NCI-H2081 (cell line): ENCODE measurements around the gene FNBP1L.
"Not testable (repeated sequence)": the region's sequence is repeated elsewhere in the genome, so short reads cannot be mapped to it uniquely, and the experiment has no call there.

Experiments
- DNase-seq, 2 experiments: peaks; one replicate each; lab custom pipeline; 2025; lab: John Stamatoyannopoulos, UW

Gene FNBP1L

DNA sequence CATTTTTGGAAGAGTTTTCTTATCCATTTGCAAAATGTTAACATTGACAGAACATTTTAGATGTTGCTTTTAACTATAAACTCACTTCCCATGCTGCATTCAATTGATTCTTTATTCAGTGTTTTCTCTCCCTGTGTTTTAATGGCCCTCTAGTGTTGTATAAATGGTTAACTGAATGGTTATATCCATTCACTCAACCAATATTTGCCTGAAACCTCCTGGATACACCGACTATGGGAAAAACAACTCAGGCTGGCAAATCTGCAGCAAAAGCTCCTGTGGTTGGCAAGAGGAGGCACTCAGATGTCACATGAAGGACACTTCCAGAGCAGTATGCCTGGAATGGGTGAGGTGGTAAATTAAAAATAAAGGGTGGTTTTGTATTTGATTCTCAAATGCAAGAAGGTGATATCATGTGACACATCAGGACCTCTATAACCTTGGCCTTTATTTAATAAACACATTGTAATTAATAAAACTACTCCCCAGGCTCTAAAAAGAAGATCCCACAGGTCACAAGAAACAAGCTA is 126.1 kb downstream of the FNBP1L start:
- peak in 1 of 2 experiments; percentile 14 for DNase-seq

GRCh38 chr1:93574511-93574910 is 126.6 kb downstream of the FNBP1L start:
- DNase-seq, result no peak

DNA sequence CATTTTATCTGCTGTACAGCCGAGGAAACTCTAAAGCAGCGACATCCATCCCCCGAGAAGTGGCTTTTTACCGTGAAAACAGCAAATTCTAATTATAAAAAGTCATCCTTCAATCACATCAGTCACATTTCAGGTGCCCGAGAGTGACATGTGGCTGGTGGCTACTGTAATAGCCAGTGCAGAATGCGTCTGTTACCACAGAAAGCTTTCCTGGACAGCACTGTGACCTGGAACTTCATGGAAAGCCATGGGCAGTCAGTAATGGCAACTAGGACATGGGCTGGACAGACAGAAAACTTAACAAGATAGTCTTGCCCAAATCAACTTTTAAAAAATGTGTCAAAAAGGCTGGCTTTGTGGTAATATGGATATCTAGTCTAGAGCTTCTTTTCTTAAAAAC is 127.1 kb downstream of the FNBP1L start:
- DNase-seq, result no peak

GRCh38 chr1:93575621-93576284 is 127.8 kb downstream of the FNBP1L start:
- DNase-seq, result peak in 1 of 2 experiments; percentile 71

DNA sequence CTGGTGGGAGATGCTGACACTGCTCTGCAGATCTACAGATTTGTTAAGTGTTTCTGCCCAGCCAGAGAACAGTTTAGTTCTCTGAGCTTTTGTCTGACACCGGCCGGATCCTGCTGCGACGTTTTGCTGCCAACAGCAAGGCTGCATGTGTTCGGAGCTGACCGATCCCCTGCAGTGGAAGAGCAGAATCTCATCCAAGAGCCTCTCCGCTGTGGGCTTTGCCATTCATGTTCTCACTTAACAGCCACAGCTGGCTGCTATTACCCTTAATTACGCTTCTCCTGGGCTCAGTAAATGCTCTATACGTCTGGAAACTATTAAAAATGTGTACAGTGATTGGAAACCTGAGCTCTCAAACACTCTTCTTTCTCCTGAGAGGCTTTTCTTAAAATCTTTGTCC is 128.4 kb downstream of the FNBP1L start:
- peak; percentile 84 to 93 for DNase-seq

GRCh38 chr1:93576746-93577145 is 128.8 kb downstream of the FNBP1L start:
- no peak for DNase-seq

GRCh38 chr1:93577536-93578432 is 129.9 kb downstream of the FNBP1L start:
- no peak for DNase-seq

DNA sequence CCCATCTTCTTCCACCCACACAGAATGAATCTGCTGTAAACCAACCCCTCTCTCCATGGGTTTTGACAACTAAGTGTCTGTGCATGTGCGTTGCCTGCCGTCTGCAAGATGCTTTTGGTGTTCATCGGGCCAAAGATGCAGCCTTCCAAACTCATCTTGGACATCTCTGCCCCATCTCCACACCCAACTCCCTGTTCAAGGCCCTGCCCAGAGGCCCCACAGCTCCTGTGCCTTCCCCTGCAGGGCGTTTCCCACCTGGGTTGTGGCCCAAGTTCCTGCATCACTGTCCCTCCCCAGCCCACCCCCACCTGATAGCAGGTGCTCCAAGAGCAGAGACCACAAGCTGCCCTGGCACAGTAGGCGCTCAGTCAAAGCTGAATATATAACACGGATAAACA is 130.5 kb downstream of the FNBP1L start:
- no peak for DNase-seq

DNA sequence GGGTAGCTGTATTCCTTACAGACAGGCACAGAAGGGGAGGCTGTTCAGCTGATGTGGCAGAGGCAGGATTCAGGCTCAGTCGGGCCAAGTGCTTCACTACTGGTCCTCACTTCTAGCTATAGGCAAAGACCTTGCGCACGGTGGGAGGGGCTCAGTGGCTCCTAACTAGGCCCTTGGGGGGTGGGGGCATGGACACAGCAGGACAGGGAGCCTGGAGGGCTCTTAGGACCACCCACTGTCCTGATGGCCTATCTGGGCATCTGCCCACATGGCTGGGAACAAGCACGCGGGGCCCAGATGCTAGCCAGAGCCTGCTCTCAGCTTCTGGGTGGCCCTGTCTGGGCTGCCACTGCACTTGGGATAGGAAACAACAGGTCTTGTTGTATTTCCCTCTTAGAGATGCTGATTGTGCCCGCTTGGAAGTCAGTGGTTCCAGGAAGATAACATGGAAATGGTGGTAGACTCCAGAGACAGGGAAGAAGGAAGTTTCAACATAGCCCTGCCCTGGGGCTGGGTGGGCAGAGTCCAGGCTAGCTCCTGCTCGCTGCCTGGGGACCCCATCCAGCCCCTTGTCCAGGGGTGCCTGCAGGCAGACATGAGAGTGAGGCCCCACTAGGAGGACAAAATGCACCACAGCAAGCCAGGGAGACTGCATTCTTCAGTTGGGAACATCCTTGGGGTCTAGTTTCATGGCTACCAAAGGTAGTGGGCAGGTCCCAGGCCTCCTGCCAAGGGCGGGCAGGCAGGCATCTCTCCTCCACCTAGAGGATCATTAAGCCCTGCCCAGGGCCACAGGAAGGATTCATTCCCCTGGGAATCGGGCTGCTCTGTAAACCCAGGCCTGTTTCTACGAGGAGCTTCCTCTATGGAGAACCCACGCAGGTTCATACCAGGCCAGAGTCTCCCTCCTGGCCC is 131.2 kb downstream of the FNBP1L start:
- no peak for DNase-seq

- DNase-seq, result no peak
Observed at GRCh38 chr1:93579891-93580290, 132.0 kb downstream of the FNBP1L start.

DNA sequence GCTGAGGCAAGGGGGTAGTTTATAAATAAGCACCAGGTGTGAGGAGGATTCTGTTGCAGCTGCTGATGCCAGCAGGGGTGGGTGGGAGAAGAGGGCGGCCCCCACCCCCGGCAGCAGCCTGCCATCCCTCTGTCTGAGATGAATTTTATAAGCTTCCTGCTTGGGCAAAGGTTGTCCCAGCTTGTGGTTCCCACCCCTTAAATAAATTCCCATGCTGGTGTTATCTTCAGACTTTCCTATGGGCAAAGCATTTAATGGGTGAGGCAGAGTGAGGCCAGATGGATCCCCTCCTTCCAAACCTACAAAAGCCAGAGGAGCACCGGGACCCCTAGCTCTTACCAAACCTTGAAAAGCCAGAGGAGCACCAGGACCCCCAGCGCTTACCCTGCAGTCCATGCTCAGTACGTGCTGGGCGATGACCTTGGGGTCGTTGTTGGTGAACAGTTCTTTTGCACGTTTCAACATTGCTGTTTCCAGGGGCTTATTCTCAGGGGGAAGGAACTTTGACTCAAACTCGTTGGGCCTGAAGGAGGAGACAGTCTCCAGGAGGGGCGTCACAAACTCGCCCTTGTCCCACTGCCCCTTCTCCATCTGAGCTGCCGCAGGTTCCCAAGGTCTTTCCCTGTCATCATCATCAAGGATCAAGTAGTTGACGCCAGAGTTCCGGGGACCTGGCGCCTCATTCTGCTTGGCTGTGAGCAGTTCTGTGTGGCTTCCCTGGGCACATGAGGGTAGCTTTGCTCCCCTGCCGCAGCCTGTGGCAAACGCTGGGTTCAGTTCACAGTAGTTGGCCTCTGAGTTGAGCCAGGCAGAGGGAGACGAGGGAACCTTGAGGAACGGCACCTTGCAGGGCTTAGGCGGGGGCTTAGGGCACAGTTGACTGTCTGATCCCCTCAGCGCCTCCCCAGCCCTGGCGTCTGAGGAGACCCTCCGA is 134.3 kb downstream of the FNBP1L start:
- no peak for DNase-seq

GRCh38 chr1:93584261-93585003 is 136.5 kb downstream of the FNBP1L start:
- no peak for DNase-seq

GRCh38 chr1:93585059-93585966 is 137.4 kb downstream of the FNBP1L start:
- no peak for DNase-seq

DNA sequence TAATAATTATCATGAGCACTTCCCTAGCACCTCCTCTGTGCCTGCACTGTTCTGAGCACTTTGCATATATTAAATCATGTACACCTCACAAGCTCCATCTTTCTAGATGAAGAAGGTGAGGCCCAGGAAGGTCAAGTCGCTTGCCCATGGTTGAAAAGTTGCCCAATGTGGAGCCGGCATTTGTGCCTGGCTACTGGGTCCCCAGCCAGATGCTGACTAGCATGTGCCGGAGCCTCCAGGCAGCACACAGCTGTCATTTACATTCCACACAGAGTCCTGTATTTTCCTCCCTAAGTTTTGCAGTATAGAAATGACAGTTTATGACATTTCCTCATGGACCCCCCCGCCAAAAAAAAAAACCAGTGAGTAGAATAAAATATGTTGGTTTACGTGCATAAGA is 139.4 kb downstream of the FNBP1L start:
- no peak for DNase-seq

DNA sequence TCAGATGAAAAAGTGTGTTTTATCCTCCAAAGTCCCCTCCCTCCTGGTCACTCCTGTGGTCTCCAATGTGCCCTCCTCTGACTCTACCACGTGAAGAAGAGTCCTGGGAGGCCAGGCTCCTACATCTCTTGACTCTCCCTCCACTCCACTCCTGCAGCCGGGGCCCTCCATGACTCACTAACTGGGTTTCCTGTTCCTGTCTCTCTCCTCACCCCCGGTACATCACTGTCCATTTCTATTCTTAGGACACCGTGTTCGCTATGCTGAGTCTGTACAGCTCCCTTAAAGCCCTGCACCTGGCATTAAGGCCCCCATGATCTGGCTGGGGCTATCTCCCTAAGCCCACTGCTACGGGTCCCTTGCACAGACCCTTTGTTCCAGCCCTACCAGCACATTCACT is 140.3 kb downstream of the FNBP1L start:
- DNase-seq, result no peak

GRCh38 chr1:93588955-93589354 is 141.0 kb downstream of the FNBP1L start:
- no peak for DNase-seq

GRCh38 chr1:93591291-93591675 is 143.4 kb downstream of the FNBP1L start:
- DNase-seq, result not testable (repeated sequence)

- peak; percentile 88 to 94 for DNase-seq
Observed at GRCh38 chr1:93591676-93592550, 144.0 kb downstream of the FNBP1L start.
